ENCODE results near the gene CASZ1.

DNA sequence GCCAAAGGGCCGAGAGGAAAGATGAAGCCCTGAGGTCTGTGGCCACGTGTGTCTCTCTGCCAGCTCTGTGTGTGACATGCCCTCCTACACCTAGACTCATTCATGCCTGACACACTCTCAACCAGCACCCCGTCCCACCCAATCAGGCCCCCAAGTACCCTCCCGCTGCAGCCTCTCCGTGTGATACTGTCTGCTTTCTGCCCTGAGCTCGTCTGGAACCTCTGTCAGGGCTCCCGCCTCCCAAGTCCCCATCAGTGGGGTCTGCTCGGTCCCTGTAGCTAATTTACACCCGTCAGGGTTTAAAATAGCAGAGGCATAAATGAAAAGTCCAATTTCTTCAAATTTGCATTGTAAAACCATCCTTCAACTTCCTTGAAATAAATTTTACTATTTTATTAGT is 20.7 kb downstream of the CASZ1 start:
- TF ChIP-seq, protein P1, sequence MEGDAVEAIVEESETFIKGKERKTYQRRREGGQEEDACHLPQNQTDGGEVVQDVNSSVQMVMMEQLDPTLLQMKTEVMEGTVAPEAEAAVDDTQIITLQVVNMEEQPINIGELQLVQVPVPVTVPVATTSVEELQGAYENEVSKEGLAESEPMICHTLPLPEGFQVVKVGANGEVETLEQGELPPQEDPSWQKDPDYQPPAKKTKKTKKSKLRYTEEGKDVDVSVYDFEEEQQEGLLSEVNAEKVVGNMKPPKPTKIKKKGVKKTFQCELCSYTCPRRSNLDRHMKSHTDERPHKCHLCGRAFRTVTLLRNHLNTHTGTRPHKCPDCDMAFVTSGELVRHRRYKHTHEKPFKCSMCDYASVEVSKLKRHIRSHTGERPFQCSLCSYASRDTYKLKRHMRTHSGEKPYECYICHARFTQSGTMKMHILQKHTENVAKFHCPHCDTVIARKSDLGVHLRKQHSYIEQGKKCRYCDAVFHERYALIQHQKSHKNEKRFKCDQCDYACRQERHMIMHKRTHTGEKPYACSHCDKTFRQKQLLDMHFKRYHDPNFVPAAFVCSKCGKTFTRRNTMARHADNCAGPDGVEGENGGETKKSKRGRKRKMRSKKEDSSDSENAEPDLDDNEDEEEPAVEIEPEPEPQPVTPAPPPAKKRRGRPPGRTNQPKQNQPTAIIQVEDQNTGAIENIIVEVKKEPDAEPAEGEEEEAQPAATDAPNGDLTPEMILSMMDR (IDR thresholded peaks at IDR 0.05), result no peak
- TF ChIP-seq POLR2A (IDR thresholded peaks at IDR 0.05), result no peak

Measured in stomach (tissue), 4 donors.